C1 segment of cervical spinal cord (tissue), 14 donors: ENCODE measurements around the gene UHRF1.
"Not testable (repeated sequence)": the region's sequence is repeated elsewhere in the genome, so short reads cannot be mapped to it uniquely, and the experiment has no call there.

Source experiments
- DNase-seq, 14 donors: peaks; one replicate each; lab custom pipeline; 2025; lab: John Stamatoyannopoulos, UW

Gene UHRF1

DNA sequence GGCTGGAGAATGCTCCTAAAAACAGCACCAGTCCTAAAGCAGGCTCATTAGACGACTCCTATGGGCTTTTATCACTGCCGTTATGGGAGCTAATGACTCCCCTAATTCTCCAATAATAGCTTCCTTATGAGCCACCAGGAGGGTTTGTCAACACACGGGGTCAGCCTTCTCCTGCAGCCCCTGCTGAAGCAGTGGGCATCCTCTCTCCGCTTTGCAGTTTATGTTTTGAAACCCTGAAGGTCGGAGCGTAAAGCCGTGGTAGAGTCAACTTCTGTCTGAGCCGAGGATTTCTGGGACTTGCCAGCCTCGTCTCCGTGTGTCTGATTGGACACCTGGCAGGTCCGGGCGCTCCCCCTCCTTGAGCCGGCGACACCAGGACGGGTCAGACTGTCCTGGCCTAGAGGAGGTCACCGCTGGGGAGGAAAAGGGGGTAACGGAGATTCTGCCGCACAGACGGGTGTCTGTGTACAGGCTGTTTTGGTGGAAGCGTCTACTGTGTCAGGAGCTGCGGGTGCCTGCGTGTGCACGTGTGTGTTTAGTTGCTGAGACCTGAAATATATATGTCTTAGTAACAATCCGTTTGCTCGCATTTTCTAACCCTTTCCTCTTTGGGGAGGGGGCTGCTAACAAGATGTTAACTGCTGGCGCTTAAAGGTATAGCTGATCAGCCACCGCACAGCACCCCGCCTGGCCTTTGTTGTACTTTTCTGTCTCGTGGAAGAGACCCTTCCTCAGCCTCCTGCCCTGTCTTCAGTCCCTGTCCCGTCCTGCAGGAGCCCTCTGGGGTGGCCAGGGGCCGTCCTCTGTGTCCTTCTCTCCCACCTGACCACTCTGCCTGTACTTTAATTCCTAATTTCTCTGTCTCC is 61.5 kb downstream of the UHRF1 start:
- DNase-seq = peak in 1 of 14 donors; percentile 38

DNA sequence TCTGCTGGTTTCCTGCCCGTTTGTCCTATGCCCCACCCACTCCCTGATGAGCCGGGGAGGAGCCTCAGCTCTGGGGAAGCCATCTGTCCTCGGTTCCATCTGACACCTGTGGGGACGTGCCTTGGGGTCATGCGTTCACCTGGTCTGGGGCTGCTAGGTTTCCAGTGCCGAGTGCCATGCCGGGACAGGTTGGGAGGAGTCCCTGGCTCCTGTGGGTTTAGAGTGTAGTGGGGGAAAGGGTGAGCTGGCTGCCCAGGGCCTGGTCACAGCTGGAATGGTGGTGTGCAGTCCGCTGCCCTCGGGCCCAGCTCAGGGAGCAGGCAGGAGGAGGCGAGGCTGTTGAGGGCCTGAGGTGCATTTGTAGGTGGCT is 62.1 kb downstream of the UHRF1 start:
- peak in 1 of 14 donors; percentile 50 for DNase-seq

DNA sequence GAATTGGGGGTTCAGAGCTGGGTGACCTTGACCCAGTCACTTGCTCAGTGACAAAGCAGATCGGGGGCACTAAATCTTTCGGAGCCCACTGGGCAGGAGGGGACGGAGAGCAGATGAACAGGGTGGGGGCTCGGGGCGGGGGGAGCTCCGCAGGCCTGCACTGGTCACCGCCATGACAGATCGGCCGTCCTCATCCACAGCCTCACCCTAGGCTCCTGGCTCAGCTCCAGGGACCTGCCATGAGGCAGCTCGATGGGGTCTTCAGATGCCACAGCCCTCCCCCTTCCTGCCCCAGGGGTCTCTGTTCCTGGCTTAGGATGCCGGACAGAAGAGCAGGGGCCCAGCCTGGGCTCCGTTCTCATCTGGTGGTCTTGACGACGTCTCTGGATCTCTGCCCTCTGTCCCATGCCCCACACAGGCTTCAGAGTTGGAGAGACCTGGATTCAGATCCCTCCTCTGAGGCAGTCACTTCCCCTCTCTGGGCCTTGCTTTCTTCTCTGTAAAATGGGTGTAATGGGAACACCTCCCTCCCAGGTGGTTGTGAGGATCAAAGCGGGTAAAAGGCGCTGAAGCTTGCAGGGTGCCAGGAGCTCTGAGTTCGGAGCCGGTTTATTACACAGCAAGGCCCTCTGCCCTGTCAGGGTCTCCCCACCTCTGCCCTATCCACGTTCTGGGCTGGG is 62.7 kb downstream of the UHRF1 start:
- DNase-seq = no peak

DNA sequence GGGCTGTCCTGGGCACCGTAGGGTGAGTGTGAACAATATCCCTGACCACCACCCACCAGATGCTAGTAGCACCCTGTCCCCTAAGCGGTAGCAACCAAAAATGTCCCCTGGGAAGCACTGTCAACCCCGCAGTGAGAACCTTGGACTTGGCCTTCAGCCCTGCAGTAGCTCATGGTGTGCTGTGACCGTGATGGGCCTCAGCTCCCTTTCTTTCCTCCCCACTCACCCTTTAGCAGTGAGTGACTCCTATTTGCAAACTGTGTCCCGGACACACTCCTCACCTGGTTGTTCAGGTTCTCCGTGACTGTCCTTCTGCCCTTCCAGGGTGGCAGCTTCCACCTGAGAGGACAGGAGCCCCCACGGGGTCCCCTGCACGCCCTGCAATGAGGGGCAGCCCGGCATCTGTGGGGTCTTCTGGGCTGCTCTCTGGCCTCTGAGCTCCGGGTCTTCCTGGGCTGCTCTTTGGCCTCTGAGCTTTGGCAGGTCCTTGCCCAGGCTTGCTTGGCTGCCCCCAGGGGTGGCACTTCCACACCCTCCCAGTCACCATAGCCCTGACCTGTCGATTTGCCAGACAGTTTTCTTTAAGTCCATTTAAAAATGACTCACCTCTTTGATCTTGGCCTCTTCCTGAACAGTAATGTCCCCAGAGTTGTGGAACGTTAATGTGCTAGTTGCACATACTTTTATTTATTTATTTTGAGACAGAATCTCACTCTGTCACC is 63.4 kb downstream of the UHRF1 start:
- DNase-seq = no peak

DNA sequence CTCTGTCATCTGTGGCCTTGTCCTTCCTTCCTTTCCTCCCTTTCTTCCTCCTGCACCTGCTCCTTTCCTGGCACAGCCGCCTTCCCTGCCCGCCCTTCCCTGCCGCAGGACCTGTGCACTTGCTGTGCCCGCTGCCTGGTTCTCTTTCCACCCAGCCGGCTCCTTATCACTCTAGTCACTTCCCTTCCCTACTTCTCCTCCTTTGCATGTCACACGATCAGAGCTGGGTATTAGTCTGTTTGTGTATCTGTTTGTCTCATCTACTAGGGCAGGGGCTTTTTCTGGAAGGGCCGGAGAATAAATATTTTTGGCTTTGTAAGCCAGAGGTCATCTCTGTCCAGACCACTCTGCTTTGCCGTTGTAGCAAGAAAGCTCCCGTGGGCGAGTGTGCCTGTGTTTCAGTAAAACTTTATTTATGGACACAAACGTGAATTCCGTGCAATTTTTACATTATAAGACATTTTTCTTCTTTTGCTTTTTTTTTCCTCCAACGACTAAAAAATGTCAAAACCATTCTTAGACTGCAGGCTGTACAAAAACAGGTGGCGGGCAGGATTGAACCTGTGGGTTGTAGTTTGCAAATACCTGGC is 65.7 kb downstream of the UHRF1 start:
- DNase-seq = no peak

DNA sequence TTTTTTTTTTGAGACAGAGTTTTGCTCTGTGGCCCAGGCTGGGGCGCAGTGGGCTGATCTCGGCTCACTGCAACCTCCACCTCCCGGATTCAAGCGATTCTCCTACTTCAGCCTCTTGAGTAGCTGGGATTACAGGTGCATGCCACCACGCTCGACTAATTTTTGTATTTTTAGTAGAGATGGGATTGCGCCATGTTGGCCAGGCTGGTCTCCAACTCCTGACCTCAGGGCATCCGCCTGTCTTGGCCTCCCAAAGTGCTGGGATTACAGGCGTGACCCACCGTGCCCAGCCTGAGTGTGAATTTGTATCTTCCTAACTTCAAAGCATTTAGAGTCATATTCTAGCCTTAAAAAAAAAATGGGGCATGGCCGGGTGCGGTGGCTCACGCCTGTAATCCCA is 66.3 kb downstream of the UHRF1 start:
- DNase-seq = not testable (repeated sequence)

DNA sequence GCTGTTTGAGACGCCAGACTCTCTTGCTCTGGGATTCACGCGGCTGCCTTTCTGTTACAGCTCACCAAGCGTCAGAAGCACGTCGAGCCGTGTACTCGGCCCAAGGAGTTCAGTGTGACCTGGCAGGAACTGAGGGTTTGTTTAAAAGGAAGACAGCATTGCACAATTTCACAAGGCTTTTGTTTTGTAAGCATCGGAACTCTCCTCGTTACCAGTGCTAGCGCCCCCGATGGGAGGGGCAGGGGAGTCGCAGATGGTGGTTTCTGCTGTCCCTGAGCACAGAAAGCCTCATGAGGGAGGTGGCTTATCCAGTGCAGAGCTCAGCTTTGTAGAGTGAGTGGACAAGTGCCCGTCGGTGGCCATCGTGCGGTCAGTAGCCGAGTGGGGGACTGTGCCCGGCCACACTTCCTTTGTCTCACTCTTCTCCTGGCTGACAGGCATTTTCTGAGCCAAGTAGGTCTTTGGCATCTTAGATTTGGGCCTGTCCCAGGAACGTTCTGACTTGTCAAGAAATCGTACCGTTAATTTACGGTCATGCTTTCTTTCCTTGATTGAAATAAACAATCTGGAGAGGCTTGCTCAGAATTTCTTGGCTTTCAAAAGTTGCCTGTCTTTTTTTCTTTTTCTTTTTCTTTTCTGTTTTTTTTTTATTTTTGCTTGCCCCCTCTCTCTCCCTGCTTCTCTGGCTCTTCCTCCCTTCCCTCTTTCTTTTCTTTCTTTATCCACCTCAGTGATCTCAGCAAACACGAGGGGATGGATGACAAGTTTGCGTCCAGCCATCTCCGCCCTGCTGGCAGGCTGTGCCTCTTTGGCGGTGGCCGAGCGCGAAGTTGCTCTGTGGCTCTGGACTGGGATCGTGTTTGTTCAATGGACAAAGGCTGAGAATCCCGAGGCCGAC is 67.3 kb downstream of the UHRF1 start:
- DNase-seq = peak in 11 of 14 donors; percentile 23 to 87 (median 47)

DNA sequence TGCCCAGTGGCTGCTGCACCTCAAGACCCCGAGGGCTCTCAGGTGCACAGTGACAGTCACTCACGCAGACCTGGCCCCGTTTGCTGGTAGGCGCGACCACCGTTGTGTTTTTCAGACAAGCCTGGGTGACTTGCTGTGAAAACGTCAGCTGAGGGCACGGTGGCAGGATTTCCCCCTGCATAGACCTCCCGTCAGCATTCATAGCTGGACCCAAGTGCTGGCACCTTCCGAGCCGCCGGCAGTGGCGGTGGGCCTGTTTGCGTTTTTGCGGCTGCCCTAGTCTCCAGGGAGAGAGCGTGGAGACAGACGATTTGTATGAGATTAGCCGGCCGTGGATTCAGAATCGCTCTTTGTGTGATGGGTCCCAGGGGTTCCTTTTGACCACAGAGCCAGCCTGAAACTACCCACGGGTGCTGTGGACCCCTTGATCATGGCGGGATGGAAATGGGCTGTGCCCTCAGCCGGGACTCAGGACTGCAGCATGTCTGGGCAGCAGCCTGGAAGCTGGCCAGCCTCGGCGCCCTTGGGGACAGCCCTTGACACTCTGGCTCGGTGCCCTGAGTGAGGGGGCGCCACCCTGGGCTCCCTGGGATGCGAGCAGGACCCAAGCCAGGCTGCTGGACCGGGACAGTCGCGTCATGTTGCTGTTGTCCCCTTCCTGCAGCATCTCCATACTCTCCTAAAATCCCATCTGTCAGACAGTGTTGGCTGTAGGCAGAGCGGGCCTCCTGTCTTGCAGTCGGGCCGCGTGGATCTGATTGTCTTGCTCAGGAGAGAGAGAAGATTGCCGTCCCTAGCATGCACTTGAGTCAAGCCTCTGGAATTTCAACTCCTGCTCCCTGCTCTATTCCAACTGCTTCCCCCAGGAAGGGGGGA is 68.2 kb downstream of the UHRF1 start:
- DNase-seq = peak in 4 of 14 donors; percentile 9 to 63 (median 26)

DNA sequence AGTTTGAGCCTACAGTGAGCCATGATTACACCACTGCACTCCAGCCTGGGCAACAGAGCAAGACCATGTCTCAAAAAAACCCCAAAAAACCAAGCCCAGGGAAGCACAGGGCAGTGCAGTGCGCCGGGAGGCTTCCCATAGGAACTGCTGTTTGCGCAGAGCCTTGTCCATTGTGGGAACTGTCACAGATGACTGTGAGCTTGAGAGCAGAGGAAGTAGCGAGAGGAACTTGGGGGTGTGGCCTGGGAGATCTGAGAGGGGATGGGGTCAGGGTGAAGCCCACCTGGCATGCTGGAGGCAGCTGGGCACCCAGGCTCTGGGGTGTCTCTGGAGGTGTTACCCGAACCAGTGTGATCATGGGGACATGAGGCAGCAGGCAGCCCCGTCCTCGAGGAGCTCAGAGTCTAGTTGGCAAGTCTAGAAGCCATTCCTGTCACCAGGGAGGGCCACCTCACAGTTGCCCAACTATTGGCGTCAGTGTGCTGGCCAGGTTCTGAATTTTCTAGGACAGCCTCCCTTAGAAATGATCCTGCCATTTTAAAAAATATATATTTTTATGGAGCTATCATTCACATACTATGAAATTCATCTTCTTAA is 70.0 kb downstream of the UHRF1 start:
- DNase-seq = no peak

DNA sequence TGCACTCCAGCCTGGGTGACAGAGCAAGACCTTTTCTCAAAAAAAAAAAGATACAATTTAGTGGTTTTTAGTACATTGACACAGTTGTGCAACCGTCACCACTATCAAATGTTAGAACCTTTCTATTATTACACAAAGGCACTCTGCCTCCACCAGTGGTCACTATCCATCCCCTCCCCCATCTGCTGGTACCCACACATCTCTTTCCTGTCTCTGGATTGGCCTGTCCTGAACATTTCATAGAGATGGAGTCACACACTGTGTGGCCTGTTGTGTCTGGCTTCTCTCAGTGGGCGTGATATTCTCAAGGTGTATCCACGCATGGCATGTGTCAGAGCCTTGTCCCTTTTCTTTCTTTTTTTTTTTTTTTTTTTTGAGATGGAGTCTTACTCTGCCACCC is 70.8 kb downstream of the UHRF1 start:
- DNase-seq = no peak

DNA sequence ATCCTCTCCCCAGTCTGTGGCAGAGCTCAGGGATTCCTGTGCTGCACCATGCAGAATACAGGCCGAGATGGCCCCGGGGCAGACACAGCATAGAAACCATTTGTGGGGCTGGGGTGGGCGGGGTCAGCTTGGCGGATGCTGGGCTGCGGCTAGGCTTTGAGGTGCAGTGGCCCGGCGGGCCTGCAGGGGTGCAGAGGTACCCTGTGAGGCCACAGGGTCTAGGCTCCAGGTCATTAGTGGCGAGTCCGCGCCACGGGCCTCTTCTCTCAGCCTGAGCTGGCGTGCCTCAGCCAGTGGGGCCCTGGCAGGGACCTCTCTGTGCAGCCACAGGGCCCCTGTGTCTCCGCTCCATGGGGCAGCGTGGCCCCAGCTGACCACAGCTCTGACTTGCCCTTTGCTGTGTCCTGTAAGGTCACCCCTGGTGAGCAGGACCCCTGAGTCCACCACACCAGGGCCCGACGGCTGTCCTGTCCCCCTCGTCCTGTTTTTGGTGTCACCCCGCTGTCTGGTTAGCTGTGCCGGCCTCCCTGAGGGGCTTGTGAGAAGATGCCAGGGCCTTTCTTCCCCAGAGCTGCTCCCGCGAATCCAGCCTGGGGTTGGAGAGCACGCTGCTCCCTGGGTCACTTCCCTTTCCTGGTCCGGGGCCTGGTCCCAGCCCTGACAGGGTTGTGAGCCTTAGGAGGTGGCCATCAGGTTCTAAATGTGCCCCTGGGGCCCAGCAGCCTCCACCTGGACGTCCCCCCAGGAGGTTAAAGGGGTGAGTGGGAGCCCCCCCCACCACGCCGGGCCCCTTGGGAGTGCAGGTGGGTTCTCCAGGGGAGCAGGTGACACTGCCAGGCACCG is 71.8 kb downstream of the UHRF1 start:
- DNase-seq = no peak

DNA sequence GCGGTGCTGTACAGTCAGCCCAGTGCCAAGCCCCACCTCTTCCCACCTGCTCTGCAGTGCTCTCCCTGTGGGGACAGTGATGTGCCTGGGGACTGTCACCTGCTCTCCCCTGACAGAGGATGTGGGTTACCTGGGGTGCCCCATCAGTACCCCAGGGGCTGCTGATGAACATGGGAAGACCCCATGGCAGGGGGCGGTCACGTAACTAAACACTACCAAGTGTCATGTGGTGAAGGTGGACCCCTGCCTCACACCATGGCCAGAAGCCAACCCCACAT is 72.3 kb downstream of the UHRF1 start:
- DNase-seq = peak in 1 of 14 donors; percentile 69

DNA sequence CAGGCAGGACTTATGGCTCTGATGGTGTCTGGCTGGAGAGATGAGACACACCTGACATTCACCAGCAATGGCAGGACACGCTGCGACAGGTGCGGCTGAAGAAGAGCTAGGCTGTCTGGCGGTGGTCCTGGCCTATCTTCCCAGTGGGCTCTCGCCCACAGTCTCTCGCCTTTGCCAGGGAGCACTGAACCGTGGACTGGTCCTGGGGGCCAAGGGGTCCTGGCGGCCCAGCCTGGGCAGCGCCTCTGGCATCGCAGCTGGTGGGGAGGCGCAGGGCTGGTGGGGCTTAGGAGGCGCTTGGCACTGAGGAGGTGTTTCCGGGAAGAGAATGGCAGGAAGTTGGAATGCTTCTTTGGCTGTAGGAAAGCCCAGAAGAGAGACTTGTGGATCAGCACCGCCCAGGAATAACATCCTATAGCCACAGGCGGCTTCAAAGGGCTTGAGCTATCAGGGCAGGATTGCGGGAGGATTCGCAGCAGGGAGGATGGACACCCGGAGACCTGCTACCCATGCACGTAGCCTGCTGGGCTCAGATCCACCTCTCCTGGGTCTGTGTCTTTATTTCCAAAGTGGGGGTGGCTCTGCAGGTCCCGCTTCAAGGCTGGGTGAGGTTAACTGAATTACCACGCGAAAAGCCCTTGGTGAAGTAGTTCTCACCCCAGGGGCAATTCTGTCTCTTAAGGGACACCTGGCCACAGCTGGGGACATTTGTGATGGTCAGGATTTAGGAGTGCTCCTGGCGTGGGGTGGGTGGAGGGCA is 74.2 kb downstream of the UHRF1 start:
- DNase-seq = peak in 1 of 14 donors; percentile 64

DNA sequence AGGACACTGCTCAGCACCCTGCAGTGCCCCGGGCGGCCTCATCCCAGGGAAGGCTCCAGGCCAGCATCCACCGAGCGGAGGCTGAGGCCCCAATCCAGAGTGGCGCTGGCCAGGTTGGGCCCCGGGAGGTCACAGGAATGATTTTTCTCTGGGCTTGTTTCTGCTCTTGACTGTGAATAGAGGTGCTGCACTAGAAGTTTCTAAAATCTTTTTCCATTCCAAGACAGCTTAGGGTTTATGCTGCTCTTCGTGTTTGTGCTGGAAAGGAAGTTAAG is 74.7 kb downstream of the UHRF1 start:
- DNase-seq = no peak

DNA sequence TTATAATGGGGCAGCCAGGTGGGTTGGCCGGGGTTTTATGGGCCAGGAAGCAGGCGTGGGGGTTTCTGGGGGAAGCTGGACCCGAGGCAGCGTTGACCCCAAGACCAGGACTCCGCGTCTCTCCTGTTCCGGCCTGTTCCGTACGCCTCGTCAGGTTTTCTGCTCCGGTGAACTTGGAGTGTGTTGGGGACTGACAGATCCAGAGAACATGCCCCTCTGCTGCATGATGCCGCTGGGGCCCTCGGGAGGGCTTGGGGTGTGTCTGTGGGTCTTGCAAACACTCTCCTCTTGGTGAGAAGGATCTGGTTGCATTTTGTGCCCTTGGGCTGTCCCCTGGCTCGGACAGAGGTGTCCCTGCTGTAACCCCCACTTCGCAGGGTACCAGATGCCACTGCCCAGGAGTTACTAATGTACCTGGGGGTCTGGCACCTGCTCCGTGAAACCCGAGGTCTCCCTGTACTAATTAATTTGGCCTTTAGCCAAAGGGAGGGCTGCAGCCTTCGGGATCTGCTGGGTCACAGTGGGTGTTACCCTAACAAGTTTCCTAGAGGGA is 75.2 kb downstream of the UHRF1 start:
- no peak for DNase-seq

DNA sequence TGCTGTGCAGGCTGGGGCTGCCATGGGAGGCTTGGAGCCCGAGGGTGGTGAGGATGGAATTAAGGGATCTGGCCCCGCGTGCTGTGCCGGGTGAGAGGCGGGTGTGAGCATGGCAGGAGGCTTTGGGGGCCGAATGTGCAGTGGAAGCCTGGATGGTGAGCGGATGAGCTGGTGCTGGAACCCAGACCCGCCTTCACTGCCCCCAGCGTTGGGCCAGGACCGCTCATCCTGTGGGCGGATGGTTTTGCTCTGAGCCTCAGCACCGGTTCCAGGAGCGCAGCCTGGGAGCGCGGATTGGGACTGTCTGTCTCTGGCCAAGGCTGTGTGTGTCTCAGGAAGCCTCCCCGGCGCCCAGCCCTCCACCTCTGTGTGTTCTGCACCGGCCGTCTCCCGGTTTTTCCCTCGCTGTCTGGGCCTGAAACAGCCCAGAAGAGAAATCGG is 76.3 kb downstream of the UHRF1 start:
- DNase-seq = peak in 1 of 14 donors; percentile 38

DNA sequence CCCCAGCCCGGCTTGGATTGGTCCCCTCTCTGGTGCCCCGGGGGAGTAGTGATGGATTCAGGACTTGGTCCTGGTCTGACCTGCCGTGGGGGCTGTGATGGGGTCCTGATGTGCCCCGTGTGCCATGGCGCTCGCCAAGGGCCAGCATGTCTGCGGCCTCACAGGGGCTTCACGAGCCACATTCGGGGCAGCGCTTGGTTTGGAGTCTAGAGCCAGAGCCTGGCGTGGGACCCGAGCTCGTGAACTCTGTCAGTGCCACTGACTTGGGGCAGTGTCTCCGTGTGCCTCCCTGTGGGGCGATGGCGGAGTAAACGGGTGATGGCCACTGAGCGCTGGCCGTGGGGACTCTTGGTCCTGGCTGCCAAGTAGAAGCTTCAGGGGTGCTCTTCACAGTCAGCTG is 76.8 kb downstream of the UHRF1 start:
- no peak for DNase-seq

DNA sequence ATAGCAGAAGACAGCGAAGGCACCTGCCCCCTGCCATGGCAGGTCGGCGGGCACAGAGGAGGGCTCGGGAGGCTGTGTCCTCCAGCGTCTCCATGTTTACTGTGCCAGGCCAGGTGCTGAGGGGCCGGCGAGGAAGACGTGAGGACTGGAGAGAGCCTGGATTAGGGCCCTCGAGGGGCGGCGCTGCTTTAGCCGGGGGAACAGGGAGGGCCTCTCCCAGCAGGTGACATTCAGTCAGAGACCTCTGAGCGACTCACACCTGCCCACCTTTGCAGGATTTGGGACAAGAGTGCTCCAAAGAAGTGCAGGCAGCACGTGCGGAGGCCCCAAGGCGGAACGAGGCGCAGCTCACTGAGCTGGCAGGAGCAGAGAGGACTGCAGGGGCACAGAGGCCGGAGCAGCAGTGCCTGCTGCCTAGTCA is 77.2 kb downstream of the UHRF1 start:
- DNase-seq = no peak
